ENCODE measurements around the gene DNMT3A.

- TF ChIP-seq, protein P1, sequence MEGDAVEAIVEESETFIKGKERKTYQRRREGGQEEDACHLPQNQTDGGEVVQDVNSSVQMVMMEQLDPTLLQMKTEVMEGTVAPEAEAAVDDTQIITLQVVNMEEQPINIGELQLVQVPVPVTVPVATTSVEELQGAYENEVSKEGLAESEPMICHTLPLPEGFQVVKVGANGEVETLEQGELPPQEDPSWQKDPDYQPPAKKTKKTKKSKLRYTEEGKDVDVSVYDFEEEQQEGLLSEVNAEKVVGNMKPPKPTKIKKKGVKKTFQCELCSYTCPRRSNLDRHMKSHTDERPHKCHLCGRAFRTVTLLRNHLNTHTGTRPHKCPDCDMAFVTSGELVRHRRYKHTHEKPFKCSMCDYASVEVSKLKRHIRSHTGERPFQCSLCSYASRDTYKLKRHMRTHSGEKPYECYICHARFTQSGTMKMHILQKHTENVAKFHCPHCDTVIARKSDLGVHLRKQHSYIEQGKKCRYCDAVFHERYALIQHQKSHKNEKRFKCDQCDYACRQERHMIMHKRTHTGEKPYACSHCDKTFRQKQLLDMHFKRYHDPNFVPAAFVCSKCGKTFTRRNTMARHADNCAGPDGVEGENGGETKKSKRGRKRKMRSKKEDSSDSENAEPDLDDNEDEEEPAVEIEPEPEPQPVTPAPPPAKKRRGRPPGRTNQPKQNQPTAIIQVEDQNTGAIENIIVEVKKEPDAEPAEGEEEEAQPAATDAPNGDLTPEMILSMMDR (IDR thresholded peaks at IDR 0.05) = no peak
- TF ChIP-seq POLR2A (IDR thresholded peaks at IDR 0.05) = no peak
- TF ChIP-seq POLR2AphosphoS5 (IDR thresholded peaks at IDR 0.05) = peak in 2 of 4 donors; percentile 27 to 30
Observed at GRCh38 chr2:25323610-25324189, 18.0 kb downstream of the DNMT3A start.

Data from sigmoid colon (tissue), 4 donors.